SK-N-MC (cell line): ENCODE measurements around the gene SEC63.
"Not testable (repeated sequence)": the region's sequence is repeated elsewhere in the genome, so short reads cannot be mapped to it uniquely, and the experiment has no call there.

ENCODE experiments used
- DNase-seq: peaks from one replicate; pipeline ENCODE4 v3.0.0-alpha.2; 2011; ENCODE audit warnings: low read depth, low spot score
- H3K27ac ChIP-seq: fragments of 200-600 bp; sonication (generic); 2 replicates; pipeline ENCODE4 v1.5.1; 2016; ENCODE audit warnings: mixed run types
- H3K36me3 ChIP-seq: fragments of 200-600 bp; sonication (generic); 2 replicates; pipeline ENCODE4 v1.6.1; 2017; ENCODE audit warnings: antibody characterized with exemption, low read length, mixed read lengths; ENCODE audit not compliant: insufficient read depth
- H3K4me3 ChIP-seq: fragments of 200-600 bp; sonication (generic); 2 replicates; pipeline ENCODE4 v1.5.1; 2016
- H3K9ac ChIP-seq: fragments of 200-600 bp; sonication (generic); 2 replicates; pipeline ENCODE4 v1.8.0; 2017; ENCODE audit warnings: mixed run types, mixed read lengths; ENCODE audit not compliant: insufficient read length
- H3K9me3 ChIP-seq: fragments of 200-600 bp; sonication (generic); 2 replicates; pipeline ENCODE4 v1.6.1; 2017; ENCODE audit warnings: low read depth, mild to moderate bottlenecking, antibody characterized with exemption, low read length, moderate library complexity, mixed read lengths
- EZH2 ChIP-seq: fragments of 200-600 bp; sonication (generic); IDR thresholded peaks from one replicate; pipeline ENCODE4 v1.6.1; 2017; ENCODE audit warnings: antibody characterized with exemption
- FOXP2 ChIP-seq: optimal IDR thresholded peaks from 2 replicates; pipeline ENCODE3; 2011; ENCODE audit warnings: mild to moderate bottlenecking, moderate library complexity; ENCODE audit not compliant: insufficient read depth; ENCODE audit errors: extremely low read length, control extremely low read depth
- POLR2AphosphoS5 ChIP-seq: IDR thresholded peaks from 2 replicates; pipeline ENCODE4 v1.6.1; 2012; ENCODE audit warnings: mild to moderate bottlenecking, low read depth, low read length, borderline replicate concordance

The SEC63 gene

GRCh38 chr6:107991772-107992550 lies 34.0 kb upstream of the SEC63 start:
- Histone ChIP-seq H3K9ac (peak overlapping the region; percentile 1), H3K27ac (peak overlapping the region; percentile 83), H3K36me3 (no peaks in the 10 kb centered on the region), H3K9me3 (no peaks in the 10 kb centered on the region), H3K4me3 (peak overlapping the region; percentile 57)
- no peak for DNase-seq
- no peak for TF ChIP-seq POLR2AphosphoS5

GRCh38 chr6:107991061-107991460 lies 33.1 kb upstream of the SEC63 start:
- Histone ChIP-seq H3K27ac (peak overlapping the region; percentile 83), H3K4me3 (0 out of 2 replicates have a peak overlapping the region, but pooled peaks have one; percentile 19), H3K36me3 (no peaks in the 10 kb centered on the region), H3K9me3 (no peaks in the 10 kb centered on the region), H3K9ac (no peak overlapping the region)
- DNase-seq = no peak
- TF ChIP-seq FOXP2 = no peak
- no peak for TF ChIP-seq POLR2AphosphoS5
- TF ChIP-seq EZH2 = no peak

- 0 out of 2 replicates have a peak overlapping the region, but pooled peaks have one; percentile 19 for H3K4me3 ChIP-seq
- DNase-seq, H3K9me3 ChIP-seq, H3K9ac ChIP-seq, H3K36me3 ChIP-seq: not testable (repeated sequence)
- H3K27ac ChIP-seq = peak overlapping the region; percentile 83
Observed at GRCh38 chr6:107990587-107990986, 32.6 kb upstream of the SEC63 start.

- TF ChIP-seq POLR2AphosphoS5 (no peak), FOXP2 (no peak), EZH2 (no peak)
- Histone ChIP-seq H3K36me3 (no peaks in the 10 kb centered on the region), H3K9me3 (no peaks in the 10 kb centered on the region), H3K27ac (no peak overlapping the region), H3K4me3 (no peak overlapping the region), H3K9ac (no peak overlapping the region)
- no peak for DNase-seq
Observed at GRCh38 chr6:107989166-107990094, 31.4 kb upstream of the SEC63 start.

- no peaks in the 10 kb centered on the region for H3K9me3 ChIP-seq
- no peak for TF ChIP-seq POLR2AphosphoS5
- TF ChIP-seq EZH2 = no peak
- TF ChIP-seq FOXP2 = no peak
- no peak overlapping the region for H3K4me3 ChIP-seq
- 0 out of 2 replicates have a peak overlapping the region, but pooled peaks have one; percentile 6 for H3K27ac ChIP-seq
- H3K9ac ChIP-seq = no peak overlapping the region
- H3K36me3 ChIP-seq = no peaks in the 10 kb centered on the region
- DNase-seq = no peak
Observed at GRCh38 chr6:107988570-107988969, 30.6 kb upstream of the SEC63 start.

GRCh38 chr6:107987805-107988204 lies 29.8 kb upstream of the SEC63 start:
- no peak for DNase-seq
- no peaks in the 10 kb centered on the region for H3K9me3 ChIP-seq
- TF ChIP-seq FOXP2 (no peak), EZH2 (no peak), POLR2AphosphoS5 (no peak)
- H3K27ac ChIP-seq = no peak overlapping the region
- no peaks in the 10 kb centered on the region for H3K36me3 ChIP-seq
- H3K9ac ChIP-seq = no peak overlapping the region
- no peak overlapping the region for H3K4me3 ChIP-seq

GRCh38 chr6:107985701-107986100 lies 27.7 kb upstream of the SEC63 start:
- H3K4me3 ChIP-seq = no peak overlapping the region
- no peaks in the 10 kb centered on the region for H3K36me3 ChIP-seq
- H3K27ac ChIP-seq = no peak overlapping the region
- H3K9me3 ChIP-seq = no peaks in the 10 kb centered on the region
- no peak for DNase-seq
- no peak for TF ChIP-seq POLR2AphosphoS5
- TF ChIP-seq EZH2 = no peak
- no peak for TF ChIP-seq FOXP2
- no peak overlapping the region for H3K9ac ChIP-seq

- Histone ChIP-seq H3K9ac (no peak overlapping the region), H3K9me3 (no peaks in the 10 kb centered on the region), H3K36me3 (no peaks in the 10 kb centered on the region), H3K4me3 (no peak overlapping the region), H3K27ac (no peak overlapping the region)
- DNase-seq = no peak
- TF ChIP-seq POLR2AphosphoS5 (no peak), EZH2 (no peak), FOXP2 (no peak)
Observed at GRCh38 chr6:107983811-107984210, 25.8 kb upstream of the SEC63 start.
